OCI-LY1 (cell line): Measurements from ENCODE around the gene TGFBR1.

ENCODE experiments used
- EZH2 ChIP-seq: fragments of 200-600 bp; sonication (generic), shearing (Covaris generic); IDR thresholded peaks from 2 replicates; pipeline ENCODE4 v1.8.0; 2017; ENCODE audit warnings: borderline replicate concordance, mixed run types, mild to moderate bottlenecking, antibody characterized with exemption, low read length, moderate library complexity, mixed read lengths
- TF ChIP-seq, protein P1 (sequence below): fragments of 200-600 bp; sonication (generic), shearing (Covaris generic); IDR thresholded peaks from 2 replicates; pipeline ENCODE4 v1.5.1; 2017; ENCODE audit warnings: mild to moderate bottlenecking, antibody characterized with exemption, low read length, moderate library complexity, mixed read lengths

DNA sequence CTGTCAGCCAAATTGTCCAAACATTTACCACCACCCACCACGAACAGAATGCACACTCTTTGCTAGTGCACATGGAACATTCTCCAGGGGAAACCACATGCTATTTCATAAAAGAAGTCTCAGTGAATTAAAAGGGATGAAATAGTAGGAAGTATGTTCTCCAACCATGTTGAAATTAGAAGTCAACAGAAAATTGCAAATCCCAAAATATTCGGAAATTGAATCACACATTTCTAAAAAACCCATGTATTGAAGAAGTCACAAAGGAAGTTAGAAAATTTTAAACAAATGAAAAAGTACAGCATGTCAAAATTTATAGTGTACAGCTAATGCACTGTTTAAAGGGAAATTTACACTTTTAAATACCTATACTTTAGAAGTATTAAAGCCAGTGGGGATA is 50.8 kb downstream of the TGFBR1 start:
- TF ChIP-seq, protein P1, sequence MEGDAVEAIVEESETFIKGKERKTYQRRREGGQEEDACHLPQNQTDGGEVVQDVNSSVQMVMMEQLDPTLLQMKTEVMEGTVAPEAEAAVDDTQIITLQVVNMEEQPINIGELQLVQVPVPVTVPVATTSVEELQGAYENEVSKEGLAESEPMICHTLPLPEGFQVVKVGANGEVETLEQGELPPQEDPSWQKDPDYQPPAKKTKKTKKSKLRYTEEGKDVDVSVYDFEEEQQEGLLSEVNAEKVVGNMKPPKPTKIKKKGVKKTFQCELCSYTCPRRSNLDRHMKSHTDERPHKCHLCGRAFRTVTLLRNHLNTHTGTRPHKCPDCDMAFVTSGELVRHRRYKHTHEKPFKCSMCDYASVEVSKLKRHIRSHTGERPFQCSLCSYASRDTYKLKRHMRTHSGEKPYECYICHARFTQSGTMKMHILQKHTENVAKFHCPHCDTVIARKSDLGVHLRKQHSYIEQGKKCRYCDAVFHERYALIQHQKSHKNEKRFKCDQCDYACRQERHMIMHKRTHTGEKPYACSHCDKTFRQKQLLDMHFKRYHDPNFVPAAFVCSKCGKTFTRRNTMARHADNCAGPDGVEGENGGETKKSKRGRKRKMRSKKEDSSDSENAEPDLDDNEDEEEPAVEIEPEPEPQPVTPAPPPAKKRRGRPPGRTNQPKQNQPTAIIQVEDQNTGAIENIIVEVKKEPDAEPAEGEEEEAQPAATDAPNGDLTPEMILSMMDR, result no peak
- no peak for TF ChIP-seq EZH2
